ENCODE data around the gene PHF5A.

PHF5A gene

GRCh38 chr22:41511521-41511968, 43.1 kb upstream of the PHF5A start:
- peaks cover 84% of the 10 kb centered on the region for H3K36me3 ChIP-seq (ENCODE audit: insufficient read depth, low read length)

GRCh38 chr22:41508770-41509170, 40.3 kb upstream of the PHF5A start:
- Histone ChIP-seq H3K9ac (ENCODE audit: low read length) (no peak overlapping the region), H3K4me1 (ENCODE audit: insufficient read depth, low read length, severe bottlenecking) (peaks cover 8% of the 10 kb centered on the region)

More at GRCh38 chr22:41511521-41511968, 43.1 kb upstream of the PHF5A start:
- H2AFZ ChIP-seq (ENCODE audit: low read length), result no peak overlapping the region
- H4K20me1 ChIP-seq (ENCODE audit: insufficient read depth, low read length), result no peaks in the 10 kb centered on the region
- H3F3A ChIP-seq (ENCODE audit: insufficient read depth, low read length), result no peaks in the 10 kb centered on the region
- H3K9me3 ChIP-seq (ENCODE audit: low read length), result no peaks in the 10 kb centered on the region
- H3K27ac ChIP-seq (ENCODE audit: low read depth, low read length, poor library complexity, severe bottlenecking), result no peak overlapping the region
- H3K9me2 ChIP-seq (ENCODE audit: low read depth, low read length), result no peaks in the 10 kb centered on the region
- TF ChIP-seq, protein P1, sequence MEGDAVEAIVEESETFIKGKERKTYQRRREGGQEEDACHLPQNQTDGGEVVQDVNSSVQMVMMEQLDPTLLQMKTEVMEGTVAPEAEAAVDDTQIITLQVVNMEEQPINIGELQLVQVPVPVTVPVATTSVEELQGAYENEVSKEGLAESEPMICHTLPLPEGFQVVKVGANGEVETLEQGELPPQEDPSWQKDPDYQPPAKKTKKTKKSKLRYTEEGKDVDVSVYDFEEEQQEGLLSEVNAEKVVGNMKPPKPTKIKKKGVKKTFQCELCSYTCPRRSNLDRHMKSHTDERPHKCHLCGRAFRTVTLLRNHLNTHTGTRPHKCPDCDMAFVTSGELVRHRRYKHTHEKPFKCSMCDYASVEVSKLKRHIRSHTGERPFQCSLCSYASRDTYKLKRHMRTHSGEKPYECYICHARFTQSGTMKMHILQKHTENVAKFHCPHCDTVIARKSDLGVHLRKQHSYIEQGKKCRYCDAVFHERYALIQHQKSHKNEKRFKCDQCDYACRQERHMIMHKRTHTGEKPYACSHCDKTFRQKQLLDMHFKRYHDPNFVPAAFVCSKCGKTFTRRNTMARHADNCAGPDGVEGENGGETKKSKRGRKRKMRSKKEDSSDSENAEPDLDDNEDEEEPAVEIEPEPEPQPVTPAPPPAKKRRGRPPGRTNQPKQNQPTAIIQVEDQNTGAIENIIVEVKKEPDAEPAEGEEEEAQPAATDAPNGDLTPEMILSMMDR (IDR thresholded peaks at IDR 0.05; ENCODE audit: low read length), result no peak
- no peak for TF ChIP-seq EZH2 (IDR thresholded peaks at IDR 0.05; ENCODE audit: borderline replicate concordance, low read length)
- H3K4me2 ChIP-seq (ENCODE audit: low read length), result no peak overlapping the region
- no peaks in the 10 kb centered on the region for H3K4me1 ChIP-seq (ENCODE audit: insufficient read depth, low read length, severe bottlenecking)
- H3K4me3 ChIP-seq (ENCODE audit: low read depth, low read length, poor library complexity, severe bottlenecking), result no peak overlapping the region
- H3K9ac ChIP-seq (ENCODE audit: low read length), result no peak overlapping the region
- no peaks in the 10 kb centered on the region for H3K79me2 ChIP-seq (ENCODE audit: insufficient read depth, low read length)
- H3K27me3 ChIP-seq (ENCODE audit: insufficient read depth, low read length), result no peaks in the 10 kb centered on the region

DNA sequence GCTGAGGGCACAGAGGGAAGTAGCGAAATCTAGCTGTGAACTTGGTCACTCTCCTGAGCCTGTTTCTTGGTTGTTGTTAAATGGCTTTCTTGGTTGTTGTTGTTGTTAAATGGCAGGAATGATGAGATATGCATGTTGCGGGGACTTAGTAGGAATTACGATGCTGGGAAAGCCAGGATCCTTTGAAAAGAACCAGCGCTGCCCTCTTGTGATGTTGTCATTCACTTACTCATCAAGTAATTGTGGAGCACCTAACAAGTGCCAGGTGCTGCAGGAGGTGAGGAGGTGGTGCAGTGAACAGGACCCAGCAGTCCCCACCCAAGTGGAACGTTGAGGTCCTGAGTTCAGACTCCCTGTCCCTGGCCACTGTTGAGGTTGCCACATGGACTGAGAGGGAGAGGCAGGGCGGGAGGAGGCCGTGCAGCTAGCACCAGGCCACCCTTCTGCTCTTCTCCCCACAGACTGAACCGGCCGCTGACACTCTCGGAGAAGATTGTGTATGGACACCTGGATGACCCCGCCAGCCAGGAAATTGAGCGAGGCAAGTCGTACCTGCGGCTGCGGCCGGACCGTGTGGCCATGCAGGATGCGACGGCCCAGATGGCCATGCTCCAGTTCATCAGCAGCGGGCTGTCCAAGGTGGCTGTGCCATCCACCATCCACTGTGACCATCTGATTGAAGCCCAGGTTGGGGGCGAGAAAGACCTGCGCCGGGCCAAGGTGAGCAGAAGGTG, 39.0 kb upstream of the PHF5A start:
- Histone ChIP-seq H3K4me2 (ENCODE audit: low read length) (no peak overlapping the region), H3K27me3 (ENCODE audit: insufficient read depth, low read length) (no peaks in the 10 kb centered on the region), H2AFZ (ENCODE audit: low read length) (no peak overlapping the region), H3K4me1 (ENCODE audit: insufficient read depth, low read length, severe bottlenecking) (peaks cover 11% of the 10 kb centered on the region), H3K9ac (ENCODE audit: low read length) (no peak overlapping the region), H3K4me3 (ENCODE audit: low read depth, low read length, poor library complexity, severe bottlenecking) (no peak overlapping the region), H3K36me3 (ENCODE audit: insufficient read depth, low read length) (peaks cover 64% of the 10 kb centered on the region), H3K79me2 (ENCODE audit: insufficient read depth, low read length) (no peaks in the 10 kb centered on the region), H4K20me1 (ENCODE audit: insufficient read depth, low read length) (no peaks in the 10 kb centered on the region), H3K9me2 (ENCODE audit: low read depth, low read length) (no peaks in the 10 kb centered on the region), H3K27ac (ENCODE audit: low read depth, low read length, poor library complexity, severe bottlenecking) (no peak overlapping the region), H3K9me3 (ENCODE audit: low read length) (no peaks in the 10 kb centered on the region), H3F3A (ENCODE audit: insufficient read depth, low read length) (no peaks in the 10 kb centered on the region)
- TF ChIP-seq, protein P1 (IDR thresholded peaks at IDR 0.05; ENCODE audit: low read length), result no peak
- TF ChIP-seq EZH2 (IDR thresholded peaks at IDR 0.05; ENCODE audit: borderline replicate concordance, low read length), result no peak

More at GRCh38 chr22:41508770-41509170, 40.3 kb upstream of the PHF5A start:
- Histone ChIP-seq H3F3A (ENCODE audit: insufficient read depth, low read length) (no peaks in the 10 kb centered on the region), H3K27me3 (ENCODE audit: insufficient read depth, low read length) (no peaks in the 10 kb centered on the region), H2AFZ (ENCODE audit: low read length) (no peak overlapping the region), H3K4me3 (ENCODE audit: low read depth, low read length, poor library complexity, severe bottlenecking) (no peak overlapping the region), H3K9me3 (ENCODE audit: low read length) (no peaks in the 10 kb centered on the region), H3K36me3 (ENCODE audit: insufficient read depth, low read length) (peaks cover 70% of the 10 kb centered on the region), H3K9me2 (ENCODE audit: low read depth, low read length) (no peaks in the 10 kb centered on the region), H4K20me1 (ENCODE audit: insufficient read depth, low read length) (no peaks in the 10 kb centered on the region), H3K4me2 (ENCODE audit: low read length) (no peak overlapping the region), H3K27ac (ENCODE audit: low read depth, low read length, poor library complexity, severe bottlenecking) (no peak overlapping the region), H3K79me2 (ENCODE audit: insufficient read depth, low read length) (no peaks in the 10 kb centered on the region)
- TF ChIP-seq EZH2 (IDR thresholded peaks at IDR 0.05; ENCODE audit: borderline replicate concordance, low read length), result no peak
- TF ChIP-seq, protein P1 (IDR thresholded peaks at IDR 0.05; ENCODE audit: low read length), result no peak
